Caco-2 (cell line): ENCODE measurements around the gene ANK2. TPM values are rescaled to one million over a fixed set of nuclear protein-coding genes. Genes with fewer than 3 reads are reported as not detected.

Experiments
- BruUV-seq: library from RNA; stranded (reverse); fragments of 400-500 nt; replicated peaks from 2 replicates; lab custom pipeline; 2021; lab: Mats Ljungman, UMichigan
- CTCF ChIA-PET: fragments of 300-600 bp; sonication (Branson Sonifier 250); formaldehyde crosslinking; loops from one replicate; lab custom pipeline; 2022; ENCODE audit warnings: antibody characterized with exemption; lab: Charles Lee
- POLR2A ChIA-PET: fragments of 300-600 bp; sonication (Branson Sonifier 250); formaldehyde crosslinking; loops from one replicate; lab custom pipeline; 2022; ENCODE audit warnings: antibody characterized with exemption; lab: Charles Lee
- DNase-seq, 2 experiments: peaks; one replicate each; pipeline versions ENCODE4 v3.0.0 to v3.0.0-alpha.2; 2020 to 2022
- H3K27me3 ChIP-seq: replicated peaks from 2 replicates; pipeline ENCODE4 v1.6.0; 2011; ENCODE audit warnings: low read length; ENCODE audit not compliant: control insufficient read depth, insufficient read depth
- H3K36me3 ChIP-seq: 2 replicates; pipeline ENCODE4 v1.5.1; 2011; ENCODE audit warnings: low read length; ENCODE audit not compliant: control insufficient read depth, insufficient read depth
- H3K4me1 ChIP-seq: fragments of 250-450 bp; sonication (Bioruptor Pico); 2 replicates; pipeline ENCODE4 v1.5.1; 2020; ENCODE audit warnings: mild to moderate bottlenecking
- H3K4me3 ChIP-seq: 2 replicates; pipeline ENCODE4 v1.5.1; 2011; ENCODE audit warnings: low read depth, mild to moderate bottlenecking, control low read depth, low read length
- H3K9me3 ChIP-seq: fragments of 250-450 bp; sonication (Bioruptor Pico); 2 replicates; pipeline ENCODE4 v1.5.1; 2020; ENCODE audit warnings: mild to moderate bottlenecking, moderate library complexity
- H3K27ac Mint-ChIP-seq: one replicate; pipeline ENCODE4 v1.8.0; 2022; ENCODE audit warnings: mixed read lengths; ENCODE audit not compliant: unreplicated experiment
- H3K27me3 Mint-ChIP-seq: one replicate; pipeline ENCODE4 v1.8.0; 2022; ENCODE audit warnings: mixed read lengths; ENCODE audit not compliant: insufficient read depth, unreplicated experiment
- H3K36me3 Mint-ChIP-seq: one replicate; pipeline ENCODE4 v1.8.0; 2022; ENCODE audit warnings: mild to moderate bottlenecking, mixed read lengths; ENCODE audit not compliant: insufficient read depth, unreplicated experiment
- H3K4me1 Mint-ChIP-seq: one replicate; pipeline ENCODE4 v1.8.0; 2022; ENCODE audit warnings: low read depth, mixed read lengths; ENCODE audit not compliant: unreplicated experiment
- H3K4me3 Mint-ChIP-seq: one replicate; pipeline ENCODE4 v1.8.0; 2022; ENCODE audit warnings: mild to moderate bottlenecking, moderate library complexity, mixed read lengths; ENCODE audit not compliant: unreplicated experiment
- H3K9me3 Mint-ChIP-seq: one replicate; pipeline ENCODE4 v1.8.0; 2022; ENCODE audit warnings: mixed read lengths; ENCODE audit not compliant: unreplicated experiment
- intact Hi-C: fragments of 100-400 bp; cut with micrococcal nuclease; formaldehyde crosslinking; loops from one replicate; pipeline ENCODE4 v1.10.0; 2022; ENCODE audit not compliant: unreplicated experiment
- total RNA-seq: library from RNA; stranded (reverse); gene quantifications from 2 replicates; pipeline ENCODE4 v1.2.3, GENCODE V29; 2022
- TF ChIP-seq, protein P1 (sequence below), 2 experiments: fragments of 200-600 bp in 1 of 2; IDR thresholded peaks; 1 replicate in 1 of 2; 2 replicates in 1 of 2; pipeline versions ENCODE4 v1.5.1 to v1.8.0; 2011 to 2022; ENCODE audit warnings: antibody characterized with exemption in 1 of 2, control low read depth in 1 of 2, inconsistent platforms in 1 of 2, low read depth in 1 of 2, low read length in 1 of 2, mild to moderate bottlenecking in 1 of 2, moderate library complexity in 1 of 2; ENCODE audit not compliant: insufficient read depth in 1 of 2, severe bottlenecking in 1 of 2, unreplicated experiment in 1 of 2

ANK2 gene
- total RNA-seq, 1 experiment from 2014 or later, result 26.3 TPM

DNA sequence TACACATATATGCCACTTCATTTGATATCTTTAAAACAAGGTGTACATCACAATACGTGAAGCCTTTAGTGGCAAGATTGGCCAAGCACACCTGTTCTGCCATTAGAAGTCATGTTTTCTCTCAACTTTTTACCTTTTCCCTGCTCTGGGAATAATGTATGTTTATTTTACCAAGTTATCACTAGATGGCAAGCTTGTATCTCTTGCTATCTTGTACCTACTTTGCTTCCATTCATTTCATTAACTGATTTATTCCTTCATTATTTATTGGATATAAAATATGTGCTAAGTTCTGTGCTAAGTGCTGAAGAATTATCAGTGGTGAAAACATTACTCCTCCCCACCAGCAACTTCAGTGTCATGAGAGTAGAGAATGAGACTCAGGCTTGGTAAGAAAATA, 245.5 kb downstream of the ANK2 start:
- Mint-ChIP-seq H3K4me1 (no peaks in the 10 kb centered on the region), H3K27ac (no peak overlapping the region), H3K9me3 (no peaks in the 10 kb centered on the region), H3K36me3 (no peaks in the 10 kb centered on the region), H3K27me3 (no peaks in the 10 kb centered on the region), H3K4me3 (no peak overlapping the region)
- intact Hi-C loops, result loop anchor here (1.0 kb wide), 1 partner anchor 99 kb away; no protein-coding TSS in a partner anchor
- DNase-seq, result no peak
- BruUV-seq, result no TSS peak
- POLR2A ChIA-PET, result no interaction called here
- Histone ChIP-seq H3K36me3 (no peaks in the 10 kb centered on the region), H3K27me3 (no peaks in the 10 kb centered on the region), H3K9me3 (no peaks in the 10 kb centered on the region), H3K4me3 (no peak overlapping the region), H3K4me1 (no peaks in the 10 kb centered on the region)
- TF ChIP-seq, protein P1, sequence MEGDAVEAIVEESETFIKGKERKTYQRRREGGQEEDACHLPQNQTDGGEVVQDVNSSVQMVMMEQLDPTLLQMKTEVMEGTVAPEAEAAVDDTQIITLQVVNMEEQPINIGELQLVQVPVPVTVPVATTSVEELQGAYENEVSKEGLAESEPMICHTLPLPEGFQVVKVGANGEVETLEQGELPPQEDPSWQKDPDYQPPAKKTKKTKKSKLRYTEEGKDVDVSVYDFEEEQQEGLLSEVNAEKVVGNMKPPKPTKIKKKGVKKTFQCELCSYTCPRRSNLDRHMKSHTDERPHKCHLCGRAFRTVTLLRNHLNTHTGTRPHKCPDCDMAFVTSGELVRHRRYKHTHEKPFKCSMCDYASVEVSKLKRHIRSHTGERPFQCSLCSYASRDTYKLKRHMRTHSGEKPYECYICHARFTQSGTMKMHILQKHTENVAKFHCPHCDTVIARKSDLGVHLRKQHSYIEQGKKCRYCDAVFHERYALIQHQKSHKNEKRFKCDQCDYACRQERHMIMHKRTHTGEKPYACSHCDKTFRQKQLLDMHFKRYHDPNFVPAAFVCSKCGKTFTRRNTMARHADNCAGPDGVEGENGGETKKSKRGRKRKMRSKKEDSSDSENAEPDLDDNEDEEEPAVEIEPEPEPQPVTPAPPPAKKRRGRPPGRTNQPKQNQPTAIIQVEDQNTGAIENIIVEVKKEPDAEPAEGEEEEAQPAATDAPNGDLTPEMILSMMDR (IDR thresholded peaks at IDR 0.05; ENCODE audit: insufficient read depth in 1 of 2, low read depth in 1 of 2, low read length in 1 of 2, severe bottlenecking in 1 of 2, unreplicated experiment in 1 of 2), result no peak
- CTCF ChIA-PET, result interaction anchor here (0.6 kb wide), 1 partner anchor 191 kb away, joined by 3 read pairs; no protein-coding TSS in a partner anchor

GRCh38 chr4:113300471-113300928, 251.0 kb downstream of the ANK2 start:
- H3K4me1 ChIP-seq, result no peaks in the 10 kb centered on the region
- TF ChIP-seq, protein P1 (IDR thresholded peaks at IDR 0.05; ENCODE audit: insufficient read depth in 1 of 2, low read depth in 1 of 2, low read length in 1 of 2, severe bottlenecking in 1 of 2, unreplicated experiment in 1 of 2), result no peak
- no peaks in the 10 kb centered on the region for H3K9me3 ChIP-seq
- H3K36me3 Mint-ChIP-seq, result no peaks in the 10 kb centered on the region
- H3K9me3 Mint-ChIP-seq, result no peaks in the 10 kb centered on the region
- no TSS peak for BruUV-seq
- H3K27ac Mint-ChIP-seq, result peak overlapping the region; percentile 16
- no peaks in the 10 kb centered on the region for H3K27me3 ChIP-seq
- no peaks in the 10 kb centered on the region for H3K36me3 ChIP-seq
- ChIA-PET POLR2A (no interaction called here), CTCF (no interaction called here)
- H3K4me3 Mint-ChIP-seq, result no peak overlapping the region
- intact Hi-C loops, result no loop called here
- H3K4me3 ChIP-seq, result no peak overlapping the region
- no peaks in the 10 kb centered on the region for H3K4me1 Mint-ChIP-seq
- H3K27me3 Mint-ChIP-seq, result no peaks in the 10 kb centered on the region
- DNase-seq, result no peak

- no peaks in the 10 kb centered on the region for H3K27me3 Mint-ChIP-seq
- H3K4me3 Mint-ChIP-seq, result no peak overlapping the region
- CTCF ChIA-PET, result no interaction called here
- no peak overlapping the region for H3K27ac Mint-ChIP-seq
- intact Hi-C loops, result no loop called here
- no peaks in the 10 kb centered on the region for H3K36me3 Mint-ChIP-seq
- BruUV-seq, result no TSS peak
- DNase-seq, result no peak
- no peaks in the 10 kb centered on the region for H3K9me3 Mint-ChIP-seq
- POLR2A ChIA-PET, result no interaction called here
- Histone ChIP-seq H3K36me3 (no peaks in the 10 kb centered on the region), H3K4me3 (no peak overlapping the region), H3K27me3 (no peaks in the 10 kb centered on the region), H3K4me1 (no peaks in the 10 kb centered on the region), H3K9me3 (no peaks in the 10 kb centered on the region)
- H3K4me1 Mint-ChIP-seq, result no peaks in the 10 kb centered on the region
- TF ChIP-seq, protein P1 (IDR thresholded peaks at IDR 0.05; ENCODE audit: insufficient read depth in 1 of 2, low read depth in 1 of 2, low read length in 1 of 2, severe bottlenecking in 1 of 2, unreplicated experiment in 1 of 2), result no peak
Observed at GRCh38 chr4:113302051-113302450, 252.6 kb downstream of the ANK2 start.
